Bronchial epithelial cell (primary cell): ENCODE measurements around the gene ORC6. TPM values are rescaled to one million over a fixed set of nuclear protein-coding genes. Genes with fewer than 3 reads are reported as not detected.
A peak's percentile ranks its signal among the peaks of the same experiment; 100 is the strongest.

Source experiments
- DNase-seq: peaks from one replicate; pipeline ENCODE4 v3.0.0-alpha.2; 2010; ENCODE audit warnings: low read depth
- FAIRE-seq: peaks from 2 replicates; lab custom pipeline; 2011; peaks lifted over from hg19 to GRCh38; lab: Jason Lieb, UNC
- H3K27me3 ChIP-seq: 2 replicates; pipeline ENCODE4 v1.5.1; 2011; ENCODE audit warnings: low read length; ENCODE audit not compliant: control insufficient read depth, insufficient read depth
- H3K36me3 ChIP-seq: 2 replicates; pipeline ENCODE4 v1.5.1; 2011; ENCODE audit warnings: low read length; ENCODE audit not compliant: control insufficient read depth, insufficient read depth
- H3K4me3 ChIP-seq: 2 replicates; pipeline ENCODE4 v1.5.1; 2011; ENCODE audit warnings: mild to moderate bottlenecking, low read depth, low read length, control low read depth
- total RNA-seq: library from RNA; depleted of rRNA; stranded (reverse); fragments of >200 nt; gene quantifications from 2 replicates; pipeline ENCODE4 v1.2.1, GENCODE V29; 2014
- TF ChIP-seq, protein P1 (sequence below): IDR thresholded peaks from 2 replicates; pipeline ENCODE4 v1.5.1; 2011; ENCODE audit warnings: mild to moderate bottlenecking, moderate library complexity, low read length, control low read depth, inconsistent platforms; ENCODE audit not compliant: insufficient read depth, severe bottlenecking

The ORC6 gene, protein sequence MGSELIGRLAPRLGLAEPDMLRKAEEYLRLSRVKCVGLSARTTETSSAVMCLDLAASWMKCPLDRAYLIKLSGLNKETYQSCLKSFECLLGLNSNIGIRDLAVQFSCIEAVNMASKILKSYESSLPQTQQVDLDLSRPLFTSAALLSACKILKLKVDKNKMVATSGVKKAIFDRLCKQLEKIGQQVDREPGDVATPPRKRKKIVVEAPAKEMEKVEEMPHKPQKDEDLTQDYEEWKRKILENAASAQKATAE
- total RNA-seq: 1.3 and 1.7 TPM in 2 replicates

- H3K4me3 ChIP-seq: peak within 1 kb of the TSS; percentile 94
- TF ChIP-seq, protein P1, sequence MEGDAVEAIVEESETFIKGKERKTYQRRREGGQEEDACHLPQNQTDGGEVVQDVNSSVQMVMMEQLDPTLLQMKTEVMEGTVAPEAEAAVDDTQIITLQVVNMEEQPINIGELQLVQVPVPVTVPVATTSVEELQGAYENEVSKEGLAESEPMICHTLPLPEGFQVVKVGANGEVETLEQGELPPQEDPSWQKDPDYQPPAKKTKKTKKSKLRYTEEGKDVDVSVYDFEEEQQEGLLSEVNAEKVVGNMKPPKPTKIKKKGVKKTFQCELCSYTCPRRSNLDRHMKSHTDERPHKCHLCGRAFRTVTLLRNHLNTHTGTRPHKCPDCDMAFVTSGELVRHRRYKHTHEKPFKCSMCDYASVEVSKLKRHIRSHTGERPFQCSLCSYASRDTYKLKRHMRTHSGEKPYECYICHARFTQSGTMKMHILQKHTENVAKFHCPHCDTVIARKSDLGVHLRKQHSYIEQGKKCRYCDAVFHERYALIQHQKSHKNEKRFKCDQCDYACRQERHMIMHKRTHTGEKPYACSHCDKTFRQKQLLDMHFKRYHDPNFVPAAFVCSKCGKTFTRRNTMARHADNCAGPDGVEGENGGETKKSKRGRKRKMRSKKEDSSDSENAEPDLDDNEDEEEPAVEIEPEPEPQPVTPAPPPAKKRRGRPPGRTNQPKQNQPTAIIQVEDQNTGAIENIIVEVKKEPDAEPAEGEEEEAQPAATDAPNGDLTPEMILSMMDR: peak; percentile 81
- H3K27me3 ChIP-seq: no peaks in the 10 kb centered on the region
- FAIRE-seq (no peak), DNase-seq (peak; percentile 64)
- H3K36me3 ChIP-seq: peaks cover 2% of the 10 kb centered on the region
Measured at GRCh38 chr16:46689365-46690280, at the start of gene ORC6. ORC6 (plus strand) TSS chr16:46689659; CDS start chr16:46689706, 47 bp downstream.

DNA sequence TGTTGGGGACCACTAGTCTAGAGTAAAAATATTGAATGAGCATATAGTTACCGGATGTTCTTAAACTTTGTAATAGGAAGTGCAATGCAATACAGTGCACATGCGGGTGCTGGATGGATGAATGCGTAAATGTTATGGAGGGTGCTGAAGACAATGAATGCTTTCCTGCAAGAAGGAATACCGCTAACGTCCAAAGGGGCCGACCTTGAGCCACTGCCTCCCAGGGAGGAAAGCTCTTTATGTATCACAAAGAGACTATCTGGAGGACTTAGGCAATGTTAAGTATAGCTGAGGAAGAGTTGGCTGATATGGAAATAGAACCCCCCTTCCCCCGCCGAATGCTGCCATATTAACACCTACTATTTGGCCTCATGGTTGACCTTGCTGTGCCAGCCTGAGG is 40.8 kb upstream of the ORC6 start:
- no peak for DNase-seq
- H3K4me3 ChIP-seq: no peak overlapping the region
- TF ChIP-seq, protein P1: no peak
- FAIRE-seq: no peak
- no peaks in the 10 kb centered on the region for H3K36me3 ChIP-seq
- H3K27me3 ChIP-seq: no peaks in the 10 kb centered on the region

- H3K27me3 ChIP-seq: no peaks in the 10 kb centered on the region
- TF ChIP-seq, protein P1: no peak
- no peak overlapping the region for H3K4me3 ChIP-seq
- DNase-seq (no peak), FAIRE-seq (no peak)
- no peaks in the 10 kb centered on the region for H3K36me3 ChIP-seq
Measured at GRCh38 chr16:46649588-46650253, 39.7 kb upstream of the ORC6 start.

DNA sequence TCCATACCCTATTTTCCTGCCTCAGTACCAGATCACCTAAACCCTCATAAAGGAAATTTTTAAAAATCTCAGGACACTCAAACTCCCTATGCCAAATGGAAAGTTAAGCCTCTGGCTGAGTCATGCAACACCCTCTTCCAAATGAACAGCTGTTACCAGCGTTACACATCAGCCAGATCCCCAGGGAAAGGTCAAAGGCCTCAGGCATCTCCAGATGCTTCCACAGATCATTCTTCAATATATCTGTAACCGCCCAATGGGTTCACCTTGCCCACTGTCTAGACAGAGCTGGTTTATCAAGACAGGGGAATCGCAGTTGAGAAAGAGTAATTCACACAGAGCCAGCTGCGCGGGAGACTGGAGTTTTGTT is 39.2 kb upstream of the ORC6 start:
- no peaks in the 10 kb centered on the region for H3K36me3 ChIP-seq
- H3K4me3 ChIP-seq: no peak overlapping the region
- DNase-seq: no peak
- TF ChIP-seq, protein P1: no peak
- no peaks in the 10 kb centered on the region for H3K27me3 ChIP-seq
- no peak for FAIRE-seq

- Histone ChIP-seq H3K27me3 (no peaks in the 10 kb centered on the region), H3K36me3 (no peaks in the 10 kb centered on the region), H3K4me3 (no peak overlapping the region)
- TF ChIP-seq, protein P1: no peak
- no peak for DNase-seq
- no peak for FAIRE-seq
Measured at GRCh38 chr16:46651305-46651704, 38.2 kb upstream of the ORC6 start.
